GM19023 (cell line): Measurements from ENCODE around the gene ADGRG2.

Experiments used
- ATAC-seq: cut with Tn5 transposase; IDR thresholded peaks from one replicate; pipeline ENCODE4 v1.9.1; 2021; ENCODE audit warnings: mild to moderate bottlenecking, moderate library complexity; ENCODE audit not compliant: unreplicated experiment

Gene ADGRG2

GRCh38 chrX:19121898-19122640 lies at the start of gene ADGRG2:
TSS of gene ADGRG2 (minus strand) at chrX:19122468. CDS start at chrX:19068834, 53,634 bp downstream.
- no peak for ATAC-seq

DNA sequence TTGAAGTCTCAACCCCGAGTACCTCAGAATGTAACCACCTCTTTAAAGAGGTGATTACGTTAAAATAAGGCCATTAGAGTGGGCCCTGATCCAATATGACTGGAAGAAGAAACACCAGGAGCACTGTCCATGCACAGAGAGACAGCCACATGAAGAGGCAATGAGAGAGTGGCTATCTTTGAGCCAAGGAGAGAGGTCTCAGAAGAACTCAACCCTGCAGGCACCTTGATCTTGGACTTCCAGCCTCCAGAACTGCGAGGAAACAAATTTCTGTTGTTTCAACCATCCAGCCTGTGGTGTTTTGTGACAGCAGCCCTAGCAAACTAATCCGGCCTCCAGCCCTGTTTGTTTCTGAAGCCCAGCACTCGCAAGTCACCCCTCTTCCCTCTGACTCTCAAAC lies 46.3 kb upstream of the ADGRG2 start:
- ATAC-seq: no peak

DNA sequence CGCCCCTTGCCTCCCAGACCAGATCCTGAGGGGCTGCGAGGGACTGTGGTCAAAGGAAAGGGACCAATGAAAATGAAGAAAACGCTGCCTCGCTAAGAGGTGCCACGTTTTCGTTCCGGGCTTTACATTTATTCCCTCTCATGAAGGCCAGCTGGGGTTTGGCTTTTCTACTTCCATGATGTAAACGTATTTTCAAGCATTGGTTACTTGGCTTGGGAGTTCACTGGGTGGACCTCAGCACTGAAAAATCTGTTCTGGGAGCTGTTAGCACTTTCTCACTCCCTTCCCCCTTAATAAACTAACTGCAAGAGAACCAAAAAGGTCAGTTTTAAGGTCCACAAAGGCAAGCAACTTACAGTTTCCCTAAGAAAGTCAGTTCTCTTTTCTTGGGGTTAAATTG lies 40.6 kb upstream of the ADGRG2 start:
- no peak for ATAC-seq

DNA sequence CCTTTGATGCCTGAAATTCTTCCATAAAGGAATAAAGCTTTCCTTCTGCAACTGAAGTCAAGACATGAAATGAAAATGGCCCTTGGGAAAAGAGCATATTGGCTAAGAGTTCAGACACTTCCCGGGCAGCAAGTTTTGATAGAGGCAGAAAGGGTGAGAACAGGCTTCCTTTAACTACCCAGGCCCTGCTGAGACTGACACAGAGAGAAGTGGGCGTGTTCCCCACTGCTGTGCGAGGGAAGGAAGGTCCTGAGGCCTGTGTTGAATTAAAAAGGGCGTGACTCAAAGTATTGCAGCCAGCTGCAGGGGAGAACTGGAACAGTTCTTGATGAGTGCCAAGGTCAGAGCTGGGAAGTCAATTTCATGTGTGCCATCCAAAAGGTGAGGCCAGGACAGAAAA lies 33.9 kb upstream of the ADGRG2 start:
- no peak for ATAC-seq

DNA sequence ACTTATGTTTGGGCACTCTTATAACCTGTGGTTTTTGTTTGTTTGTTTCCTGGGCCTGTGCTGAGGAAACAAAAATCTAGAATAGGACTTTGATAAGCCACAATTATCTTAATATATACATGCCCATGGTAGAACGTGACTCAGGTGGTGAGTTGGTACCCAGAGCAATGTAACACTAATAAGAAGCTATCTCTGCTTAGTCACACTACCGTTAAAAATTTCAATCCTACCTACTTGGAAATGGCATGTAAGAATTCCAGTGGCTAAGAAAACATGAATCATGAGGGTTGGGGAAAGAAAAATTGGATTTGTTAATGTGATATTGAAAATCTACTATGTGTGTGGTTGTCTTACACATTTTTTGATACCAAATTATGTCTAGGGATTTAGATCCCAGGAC lies 30.5 kb upstream of the ADGRG2 start:
- ATAC-seq: no peak

DNA sequence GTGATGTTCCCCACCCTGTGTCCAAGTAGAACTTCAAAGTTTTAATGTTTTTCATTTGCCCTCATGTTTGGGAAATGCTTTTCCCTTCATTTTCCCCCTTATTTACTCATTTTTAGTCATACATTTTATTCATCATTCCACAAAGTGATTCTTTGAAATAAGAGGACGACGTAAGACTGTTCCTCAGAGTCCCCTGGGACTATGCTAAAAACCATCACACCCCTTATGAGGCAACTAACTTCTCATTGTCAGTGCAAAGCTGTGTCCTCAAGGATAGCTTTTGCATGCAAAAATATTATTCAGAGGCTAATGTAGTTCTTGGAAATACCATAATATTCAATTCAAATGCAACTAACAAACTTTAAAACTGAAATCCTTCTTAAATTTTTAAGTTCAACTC lies 14.8 kb upstream of the ADGRG2 start:
- ATAC-seq: no peak

DNA sequence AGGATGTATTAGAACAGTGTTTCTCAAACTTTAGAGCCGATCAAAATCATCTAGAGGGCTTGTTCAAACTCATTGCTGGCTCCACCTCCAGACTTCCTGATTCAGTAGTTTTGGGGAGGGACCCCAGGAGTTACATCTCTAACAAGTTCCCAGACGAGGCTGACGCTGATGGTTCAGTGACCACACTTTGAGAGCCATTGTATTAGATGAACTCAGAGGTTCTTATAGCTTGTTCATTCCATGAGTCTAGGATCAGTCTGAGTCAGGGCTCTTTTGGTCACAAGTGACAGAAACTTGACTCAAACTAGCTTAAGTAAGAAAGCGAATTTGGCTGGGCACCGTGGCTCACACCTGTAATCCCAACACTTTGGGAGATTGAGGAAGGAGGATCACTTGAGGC lies 11.5 kb upstream of the ADGRG2 start:
- ATAC-seq: no peak

GRCh38 chrX:19133231-19133630 lies 11.0 kb upstream of the ADGRG2 start:
- ATAC-seq: no peak

- ATAC-seq: no peak
These were observed 8.4 kb upstream of the ADGRG2 start for GRCh38 chrX:19130628-19131027.

GRCh38 chrX:19129694-19130093 lies 7.4 kb upstream of the ADGRG2 start:
- ATAC-seq: no peak

DNA sequence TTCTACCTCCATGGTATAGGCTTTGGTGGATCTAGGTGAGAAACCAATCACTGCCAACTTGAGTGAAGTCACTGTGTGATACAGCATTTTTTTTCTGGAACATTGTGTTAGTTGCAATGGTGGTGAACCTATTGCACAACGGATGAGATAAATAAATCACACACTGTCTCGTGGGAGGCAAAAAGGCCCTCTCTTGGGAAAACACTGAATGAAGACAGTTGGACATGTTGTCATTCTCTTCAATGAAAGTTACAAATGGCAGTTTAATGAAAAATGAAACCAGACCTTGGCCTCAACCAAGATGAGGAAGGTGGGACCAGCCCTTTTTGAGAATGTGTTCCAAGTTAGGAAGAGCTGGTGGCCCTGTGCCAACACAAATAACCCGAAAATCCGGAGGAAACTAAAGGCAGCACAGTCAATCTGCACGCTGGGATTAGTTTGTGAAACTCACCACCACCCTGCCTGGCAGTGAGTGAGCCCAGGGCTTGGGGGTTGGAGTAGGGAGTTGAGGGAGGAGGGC lies 5.4 kb upstream of the ADGRG2 start:
- ATAC-seq: no peak

DNA sequence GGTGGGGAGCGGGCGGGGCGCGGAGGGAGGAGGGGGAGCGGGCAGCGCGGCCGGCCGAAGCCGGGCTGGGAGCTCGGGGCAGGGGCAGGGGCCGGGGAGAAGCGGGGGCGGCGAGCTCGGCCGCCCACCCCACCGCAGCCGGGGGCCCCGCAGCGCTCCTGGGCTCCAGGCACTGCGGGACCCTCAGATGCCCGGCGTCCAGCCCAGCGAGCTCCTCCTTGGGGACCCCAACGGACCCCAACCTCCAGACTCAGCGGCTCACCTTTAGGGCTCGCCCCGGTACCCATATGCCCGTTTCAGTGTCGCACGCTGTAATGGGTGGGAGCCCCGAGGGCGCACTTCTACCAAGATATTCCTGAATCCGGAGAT lies 357 bp upstream of the ADGRG2 start:
- no peak for ATAC-seq

- no peak for ATAC-seq
These were observed 802 bp downstream of the ADGRG2 start for GRCh38 chrX:19121466-19121865.

- ATAC-seq: no peak
These were observed 11.6 kb downstream of the ADGRG2 start for GRCh38 chrX:19110642-19111041.

- ATAC-seq: no peak
These were observed 15.2 kb downstream of the ADGRG2 start for GRCh38 chrX:19107035-19107434.

- ATAC-seq: no peak
These were observed 21.7 kb downstream of the ADGRG2 start for GRCh38 chrX:19100586-19100985.

- ATAC-seq: no peak
These were observed 24.6 kb downstream of the ADGRG2 start for GRCh38 chrX:19097553-19098283.

- no peak for ATAC-seq
These were observed 25.7 kb downstream of the ADGRG2 start for GRCh38 chrX:19096586-19096985.

DNA sequence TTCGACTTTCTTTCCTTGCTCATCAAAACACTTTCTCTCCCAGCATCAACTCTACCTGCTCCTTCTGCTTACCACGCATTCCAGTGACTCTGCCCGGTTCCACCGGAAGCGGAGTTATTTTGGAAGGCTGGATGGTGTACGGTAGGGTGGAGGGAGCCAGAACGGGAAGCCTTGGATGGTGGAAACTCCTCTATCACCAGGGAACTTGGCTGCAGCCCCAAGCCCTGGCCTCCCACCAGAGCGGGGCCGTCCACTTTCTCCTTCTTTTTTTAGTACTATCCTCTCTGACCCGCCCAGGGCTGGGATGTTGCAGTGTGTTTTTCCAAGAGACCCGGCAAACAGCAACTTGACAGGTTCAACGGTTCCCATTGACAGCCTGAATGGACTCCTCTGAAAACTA lies 27.6 kb downstream of the ADGRG2 start:
- ATAC-seq: no peak

DNA sequence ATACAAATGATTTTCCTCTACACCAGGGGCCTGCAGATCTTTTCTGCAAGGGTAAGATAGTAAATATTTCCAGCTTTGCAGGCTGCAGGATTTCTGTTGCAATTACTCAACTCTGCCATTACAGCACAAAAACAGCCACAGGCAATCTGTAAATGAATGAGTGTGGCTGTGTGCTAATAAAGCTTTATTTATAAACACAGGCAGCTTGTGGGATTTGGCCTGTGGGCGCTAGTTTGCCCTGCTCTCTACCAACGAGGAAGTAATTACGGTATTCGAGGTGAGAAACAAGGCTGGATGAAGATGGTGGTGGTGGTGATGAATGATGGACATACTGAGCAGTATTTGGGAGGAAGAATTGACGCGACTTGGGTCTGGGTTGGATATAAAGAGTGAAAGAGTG lies 30.7 kb downstream of the ADGRG2 start:
- no peak for ATAC-seq

DNA sequence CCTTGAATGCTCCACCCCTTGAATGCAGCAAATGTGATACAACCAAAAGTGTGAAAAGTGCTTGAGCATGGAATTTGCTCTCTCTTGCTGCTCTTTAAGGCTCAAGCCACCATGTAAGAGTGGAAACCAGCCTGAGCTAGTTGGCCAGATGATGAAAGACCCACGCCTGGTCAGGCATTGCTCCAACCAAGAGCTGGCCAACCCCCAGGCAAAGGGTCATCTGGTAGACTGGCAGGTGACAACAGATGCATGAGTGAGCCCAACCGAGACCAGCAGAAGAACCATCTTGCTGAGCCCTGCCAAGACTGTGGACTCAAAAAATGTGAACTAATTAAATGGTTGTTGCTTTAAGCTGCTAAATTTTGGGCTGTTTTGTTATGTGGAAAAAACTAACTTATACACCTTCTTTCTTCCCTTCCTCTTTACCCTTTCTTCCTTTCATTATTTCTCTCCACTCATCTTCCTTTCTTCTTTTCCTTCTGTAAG lies 32.7 kb downstream of the ADGRG2 start:
- ATAC-seq: no peak

- ATAC-seq: no peak
These were observed 36.0 kb downstream of the ADGRG2 start for GRCh38 chrX:19086102-19086772.
